Pericardium fibroblast (primary cell): Measurements from ENCODE around the gene RACGAP1. TPM values are rescaled to one million over a fixed set of nuclear protein-coding genes. Genes with fewer than 3 reads are reported as not detected.

Experiments
- total RNA-seq: library from RNA; depleted of rRNA; stranded (reverse); fragments of >200 nt; gene quantifications from 2 replicates; pipeline ENCODE4 v1.2.3, GENCODE V29; 2015

RACGAP1 gene
- 6.8 and 8.5 TPM in 2 replicates for total RNA-seq

DNA sequence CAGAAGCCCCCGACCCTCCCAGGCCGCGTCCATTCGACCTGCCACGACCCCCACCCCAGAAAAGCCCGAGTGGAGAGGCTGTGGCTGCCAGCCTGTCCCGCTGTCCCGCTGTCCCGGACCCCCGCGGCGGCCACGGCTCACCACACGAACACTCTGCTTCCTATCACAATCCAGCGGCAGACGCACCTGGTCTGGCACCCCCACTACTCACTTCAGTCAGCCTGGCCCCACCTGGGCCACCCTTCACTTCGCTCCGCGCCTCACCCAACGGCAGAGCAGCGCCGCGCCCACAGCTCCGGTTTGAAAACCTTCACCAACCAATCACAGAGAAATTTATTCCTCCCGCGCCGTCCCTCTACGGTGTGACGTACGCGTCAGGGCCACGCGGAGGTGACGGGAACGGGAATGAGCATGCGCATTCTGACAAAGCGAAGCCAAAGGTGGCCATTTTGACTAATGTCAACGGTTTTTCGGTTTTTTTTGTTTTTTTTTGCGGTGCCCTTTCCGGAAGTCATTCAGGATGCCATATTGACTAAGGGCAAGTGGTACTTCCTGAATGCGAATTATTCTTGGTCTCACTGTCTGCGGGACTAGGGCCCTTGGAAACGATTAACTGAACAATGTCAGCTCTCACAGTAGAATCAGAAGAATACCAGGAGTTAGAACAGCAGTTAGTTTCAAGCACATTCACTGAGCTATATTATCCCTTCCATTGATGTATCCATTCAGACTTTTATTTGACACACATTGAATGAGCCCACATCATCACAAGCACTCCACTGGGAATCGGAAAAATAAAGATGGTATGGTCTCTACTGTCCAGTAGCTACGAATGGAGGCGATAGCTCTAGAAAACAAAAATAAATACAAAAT lies at the start of gene RACGAP1:
Gene RACGAP1 (minus strand): TSS at position 308 of the 873 bp plus-strand sequence. CDS start 8,779 bp downstream, outside the sequence.

DNA sequence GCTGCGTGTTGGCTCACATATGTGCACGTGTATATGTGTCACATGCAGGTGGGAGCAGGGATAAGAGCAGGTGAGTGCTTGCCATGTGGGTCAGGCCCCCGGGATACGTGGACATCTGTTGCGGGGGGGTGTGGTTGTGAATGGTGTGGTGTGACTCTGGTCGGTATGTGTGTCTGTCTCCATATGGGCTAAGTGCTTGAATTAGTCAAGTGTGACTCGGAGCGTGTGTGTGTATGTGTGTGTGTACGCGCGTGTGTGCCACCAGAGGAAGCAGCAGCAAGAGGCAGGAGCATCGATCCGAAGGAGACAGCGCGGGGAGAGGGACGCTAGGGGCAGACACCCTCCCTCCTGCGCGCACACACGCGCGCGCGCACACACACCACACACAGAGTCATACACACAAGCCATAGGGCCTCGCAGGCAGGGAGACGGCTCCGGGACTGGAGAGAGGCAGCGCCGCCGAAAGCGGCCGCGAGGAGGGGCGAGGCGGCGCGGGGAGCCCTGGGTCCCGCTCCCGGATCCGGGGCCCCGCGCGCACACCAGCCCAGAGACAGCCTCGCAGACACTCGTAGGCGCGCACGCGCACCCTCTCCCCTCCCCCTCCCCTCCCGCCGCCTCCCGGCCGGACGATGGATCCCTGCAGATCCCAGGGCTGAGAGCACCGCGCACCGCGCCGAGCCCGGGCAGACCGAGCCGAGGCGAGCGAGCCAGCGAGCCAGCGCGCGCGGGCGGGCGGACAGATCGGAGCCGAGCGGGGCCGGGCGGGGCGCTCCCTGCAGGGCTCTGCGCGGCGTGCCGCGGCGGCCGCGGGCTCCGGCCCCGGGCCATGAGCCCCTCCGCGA lies 31.9 kb upstream of the RACGAP1 start, which contains the start of gene ASIC1:
Gene ASIC1 (plus strand): TSS at position 597 of the 842 bp plus-strand sequence. CDS start 1,171 bp downstream, outside the sequence.

DNA sequence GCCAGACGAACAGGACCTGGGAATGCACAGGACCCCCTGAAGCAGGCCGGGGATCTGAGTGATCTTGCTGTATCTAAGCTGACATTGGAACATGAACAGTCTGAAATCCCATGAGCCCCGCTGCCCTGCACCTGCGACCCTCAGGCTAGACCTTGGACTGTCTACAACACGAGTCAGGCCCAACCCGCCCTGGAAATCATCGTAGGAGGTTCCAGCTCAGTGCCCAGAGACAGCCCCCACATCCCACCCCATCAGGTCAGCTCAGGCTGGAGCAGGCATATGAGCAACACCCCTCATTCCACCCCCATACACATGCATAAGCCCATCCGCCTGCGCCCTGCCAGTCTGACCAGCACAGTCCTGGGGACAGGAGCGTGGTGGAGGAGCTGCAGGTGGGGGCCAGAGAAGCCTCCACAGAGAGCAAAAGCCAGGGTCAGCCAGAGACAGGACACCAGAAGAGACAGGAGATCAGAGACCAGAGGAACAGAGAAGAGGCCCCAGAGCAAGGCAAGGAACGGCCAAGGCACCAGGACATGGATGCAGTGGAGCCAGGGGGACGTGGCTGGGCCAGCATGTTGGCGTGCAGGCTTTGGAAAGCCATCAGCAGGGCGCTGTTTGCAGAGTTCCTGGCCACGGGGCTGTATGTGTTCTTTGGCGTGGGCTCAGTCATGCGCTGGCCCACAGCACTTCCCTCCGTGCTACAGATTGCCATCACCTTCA lies 52.5 kb downstream of the RACGAP1 start, which contains the start of gene AQP6:
Gene AQP6 (plus strand): TSS at position 307 of the 720 bp plus-strand sequence. CDS start 227 bp downstream, at position 534.

DNA sequence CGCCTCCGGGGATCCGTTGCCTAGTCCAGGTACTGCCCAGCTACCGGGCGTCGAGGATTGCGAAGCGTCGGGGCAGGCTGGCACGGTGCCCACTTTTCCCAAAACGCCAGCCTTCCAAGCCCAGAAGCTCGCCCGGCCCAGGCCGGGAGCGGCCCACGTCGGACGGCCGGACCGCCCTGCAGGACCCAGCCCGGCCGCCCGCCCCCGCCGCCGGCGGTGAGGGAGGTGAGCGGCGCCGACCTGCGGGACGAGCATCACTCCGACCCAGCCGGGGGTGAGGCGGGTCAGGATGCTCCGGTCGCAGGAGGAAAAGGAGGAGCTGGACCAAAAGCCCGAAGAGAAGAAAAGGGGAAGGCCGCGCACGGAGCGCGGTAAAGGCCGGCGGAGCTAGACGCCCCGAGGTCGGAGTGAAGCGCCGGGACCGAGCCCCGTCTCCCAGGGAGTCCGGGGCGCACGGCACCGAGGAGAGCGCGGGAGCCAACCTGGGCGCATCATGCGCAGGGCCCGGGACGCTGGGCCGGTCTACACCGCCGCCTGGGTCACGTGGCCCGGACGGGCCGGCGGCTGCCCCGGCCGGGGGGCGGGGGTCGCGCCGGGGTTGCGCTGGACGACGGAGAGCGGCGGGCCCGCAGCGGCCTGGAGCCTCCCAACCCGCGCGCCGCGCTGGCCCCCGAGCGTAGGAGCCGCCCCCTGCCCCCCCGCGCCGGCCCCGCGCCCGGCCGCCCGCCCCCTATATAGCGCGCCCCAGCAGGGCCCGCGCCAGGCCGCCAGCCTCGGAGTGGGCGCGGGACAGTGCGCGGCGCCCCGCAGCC lies 64.0 kb downstream of the RACGAP1 start, which contains the start of gene AQP5:
Gene AQP5 (plus strand): TSS at position 762 of the 812 bp plus-strand sequence. CDS start 146 bp downstream, outside the sequence.

DNA sequence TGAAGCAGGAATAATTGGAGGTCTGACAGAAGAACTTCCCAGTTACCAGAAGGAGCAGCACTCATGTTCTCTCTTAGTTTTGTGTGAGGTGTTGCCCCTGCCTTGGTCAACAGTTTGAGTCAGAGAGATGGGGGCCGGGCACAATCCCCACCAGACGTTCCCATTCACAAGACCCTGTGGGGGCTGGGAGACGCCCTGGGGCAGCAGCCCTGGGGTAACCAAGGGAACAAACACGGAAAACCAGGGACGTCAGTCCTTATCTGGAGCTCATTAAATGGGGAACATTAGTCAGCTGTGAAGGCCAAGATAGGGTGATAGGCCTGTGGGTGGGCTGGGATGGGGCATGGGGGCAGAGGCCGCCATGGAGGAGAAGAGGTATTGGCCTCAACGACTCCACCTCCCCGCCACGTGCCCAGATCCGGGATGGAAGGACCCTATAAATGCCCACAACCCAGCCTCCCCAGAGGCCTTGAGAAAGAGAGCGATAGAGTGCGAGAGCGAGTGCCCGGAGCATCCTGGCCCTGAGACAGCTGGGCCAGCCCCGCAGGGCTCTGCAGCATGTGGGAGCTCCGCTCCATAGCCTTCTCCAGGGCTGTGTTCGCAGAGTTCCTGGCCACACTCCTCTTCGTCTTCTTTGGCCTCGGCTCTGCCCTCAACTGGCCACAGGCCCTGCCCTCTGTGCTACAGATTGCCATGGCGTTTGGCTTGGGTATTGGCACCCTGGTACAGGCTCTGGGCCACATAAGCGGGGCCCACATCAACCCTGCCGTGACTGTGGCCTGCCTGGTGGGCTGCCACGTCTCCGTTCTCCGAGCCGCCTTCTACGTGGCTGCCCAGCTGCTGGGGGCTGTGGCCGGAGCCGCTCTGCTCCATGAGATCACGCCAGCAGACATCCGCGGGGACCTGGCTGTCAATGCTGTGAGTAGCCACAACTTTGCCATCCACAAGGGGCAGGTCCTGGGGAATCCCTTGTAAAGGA lies 74.7 kb downstream of the RACGAP1 start, which contains the start of gene AQP2:
Gene AQP2 (plus strand): TSS at position 465 of the 979 bp plus-strand sequence. CDS start 94 bp downstream, at position 559.

Other genes with a start within 250 kb of the RACGAP1 start
- gene NCKAP5L, start 197.1 kb downstream of the RACGAP1 start, total RNA-seq = 29.6 and 36.8 TPM in 2 replicates
- 3.6 and 3.7 TPM in 2 replicates for gene BCDIN3D, start 182.4 kb downstream of the RACGAP1 start, total RNA-seq
- 4.0 and 21.1 TPM in 2 replicates for gene FAIM2, start 121.6 kb downstream of the RACGAP1 start, total RNA-seq
- not detected in 2 replicates for gene AQP2, start 74.8 kb downstream of the RACGAP1 start, total RNA-seq
- 5.4 TPM in 1 of 2 replicates, not detected in the other for gene AQP5, start 63.6 kb downstream of the RACGAP1 start, total RNA-seq
- not detected in 2 replicates for gene AQP6, start 52.5 kb downstream of the RACGAP1 start, total RNA-seq
- 4.6 and 13.2 TPM in 2 replicates for gene ASIC1, start 32.1 kb upstream of the RACGAP1 start, total RNA-seq
- gene SMARCD1, start 59.8 kb upstream of the RACGAP1 start, total RNA-seq = 26.1 and 32.3 TPM in 2 replicates
- gene GPD1, start 78.5 kb upstream of the RACGAP1 start, total RNA-seq = 1.3 and 2.5 TPM in 2 replicates
- 48.4 and 67.9 TPM in 2 replicates for gene COX14, start 86.7 kb upstream of the RACGAP1 start, total RNA-seq
- gene CERS5, start 141.9 kb upstream of the RACGAP1 start, total RNA-seq = 23.0 and 37.0 TPM in 2 replicates